GF-D8 (cell line): ENCODE measurements around the gene TRIM29.

Experiments used
- DNase-seq: peaks from one replicate; lab custom pipeline; 2025; lab: John Stamatoyannopoulos, UW

Gene TRIM29

DNA sequence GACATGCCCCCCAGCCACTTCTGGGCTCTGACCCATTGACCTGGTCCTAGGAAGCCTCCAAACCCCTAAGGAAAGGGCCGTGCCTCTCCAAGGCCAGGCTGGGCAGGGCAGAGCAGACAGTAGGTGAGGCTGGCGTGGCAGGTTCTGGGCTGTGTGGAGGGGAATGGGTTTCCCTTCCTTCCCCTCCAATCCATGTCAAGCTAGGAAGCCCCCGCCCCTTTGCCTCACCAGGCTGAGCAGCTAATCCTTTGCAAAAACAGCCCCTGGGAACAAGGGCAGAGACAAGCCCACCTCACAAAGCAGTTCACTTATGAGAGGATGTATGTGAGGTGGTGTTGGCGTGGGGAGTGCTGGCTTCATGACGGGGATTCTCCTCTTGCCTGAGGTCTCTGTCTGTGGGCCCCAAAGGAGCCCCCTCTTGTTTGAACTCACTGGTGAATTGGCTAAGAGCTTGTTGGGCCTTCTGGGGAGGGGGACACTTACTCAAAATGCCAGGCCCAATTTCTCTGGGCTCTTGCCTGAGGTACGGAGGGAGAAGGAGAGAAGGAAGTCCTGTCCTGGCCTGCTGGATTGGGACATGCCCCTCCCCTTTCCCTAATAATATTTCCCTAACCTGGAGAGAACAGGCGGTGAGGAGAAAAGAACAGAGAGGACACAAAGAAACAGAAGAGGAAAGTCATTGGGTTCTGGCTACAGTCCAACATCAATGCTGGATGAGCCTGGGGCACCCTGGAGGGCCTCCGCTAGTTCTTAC is 1.6 kb upstream of the TRIM29 start:
- DNase-seq: no peak

DNA sequence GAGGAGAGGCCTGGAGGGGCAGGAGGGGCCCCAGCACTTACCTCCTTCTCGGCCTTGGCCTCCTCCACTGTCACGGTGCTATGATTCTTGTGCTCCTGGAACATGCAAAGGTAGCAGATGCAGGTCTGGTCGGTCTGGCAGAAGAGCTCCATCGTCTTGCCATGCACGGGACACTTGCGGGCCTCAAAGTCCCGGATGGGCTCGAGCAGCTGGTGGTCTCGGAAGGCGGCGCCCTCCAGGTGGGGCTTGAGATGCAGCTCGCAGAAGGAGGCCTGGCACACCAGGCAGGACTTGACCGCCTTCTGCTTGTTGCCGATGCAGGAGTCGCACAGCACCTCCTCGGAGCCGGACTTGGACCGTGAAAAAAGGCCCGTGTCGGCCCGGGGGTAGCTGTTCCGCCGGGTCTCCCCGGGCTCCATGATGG is 714 bp downstream of the TRIM29 start:
- DNase-seq: no peak

DNA sequence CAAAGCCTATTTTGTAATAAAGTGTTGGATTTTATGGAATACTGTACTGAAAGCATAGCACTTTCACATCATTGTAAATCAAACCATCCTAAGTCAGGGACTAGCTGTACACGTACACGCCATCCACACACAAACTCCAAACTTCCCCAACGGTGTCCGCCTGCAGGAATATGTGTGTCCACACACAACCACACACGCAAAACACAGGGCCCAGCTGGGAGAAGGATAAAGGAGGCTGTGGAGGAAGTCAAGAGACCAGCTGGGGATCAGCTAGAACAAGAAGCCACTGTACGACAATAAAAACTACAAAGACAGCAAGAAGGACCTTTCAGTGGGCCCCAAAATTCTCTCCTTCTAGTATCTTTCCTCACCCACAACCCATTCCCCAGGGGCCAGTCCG is 1.6 kb downstream of the TRIM29 start:
- no peak for DNase-seq

DNA sequence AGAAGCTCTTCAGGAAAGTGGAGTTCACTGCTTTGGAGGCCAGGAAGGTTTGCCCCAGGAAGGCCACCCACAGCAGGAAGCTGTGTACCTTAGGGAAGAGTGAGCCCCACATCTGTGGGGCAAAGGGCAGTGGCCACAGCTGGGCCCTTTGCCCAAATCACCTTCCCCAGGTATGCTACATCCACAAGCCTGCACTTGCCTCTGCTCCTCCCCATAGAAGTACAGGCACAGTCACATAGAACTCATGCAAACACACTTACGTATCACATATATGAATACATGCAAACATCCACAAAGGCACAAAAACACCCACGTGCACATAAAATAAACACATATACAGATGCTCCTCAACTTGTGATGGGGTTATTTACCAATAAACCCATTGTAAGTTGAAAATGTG is 2.1 kb downstream of the TRIM29 start:
- no peak for DNase-seq

DNA sequence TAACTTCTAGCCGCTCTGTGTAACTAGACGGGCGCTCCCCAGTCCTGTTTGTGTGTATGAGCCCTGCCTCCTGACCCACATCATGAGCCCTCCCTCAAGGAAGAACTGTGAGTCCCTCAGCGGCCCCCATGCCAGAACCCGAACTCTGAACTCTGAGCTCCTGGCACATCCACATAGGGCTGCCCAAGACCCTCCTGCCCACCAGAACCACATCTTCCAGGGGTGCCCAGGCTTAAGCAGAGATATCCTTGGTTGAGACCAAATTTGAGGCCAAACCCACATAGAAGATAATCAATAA is 3.0 kb downstream of the TRIM29 start:
- DNase-seq: no peak

DNA sequence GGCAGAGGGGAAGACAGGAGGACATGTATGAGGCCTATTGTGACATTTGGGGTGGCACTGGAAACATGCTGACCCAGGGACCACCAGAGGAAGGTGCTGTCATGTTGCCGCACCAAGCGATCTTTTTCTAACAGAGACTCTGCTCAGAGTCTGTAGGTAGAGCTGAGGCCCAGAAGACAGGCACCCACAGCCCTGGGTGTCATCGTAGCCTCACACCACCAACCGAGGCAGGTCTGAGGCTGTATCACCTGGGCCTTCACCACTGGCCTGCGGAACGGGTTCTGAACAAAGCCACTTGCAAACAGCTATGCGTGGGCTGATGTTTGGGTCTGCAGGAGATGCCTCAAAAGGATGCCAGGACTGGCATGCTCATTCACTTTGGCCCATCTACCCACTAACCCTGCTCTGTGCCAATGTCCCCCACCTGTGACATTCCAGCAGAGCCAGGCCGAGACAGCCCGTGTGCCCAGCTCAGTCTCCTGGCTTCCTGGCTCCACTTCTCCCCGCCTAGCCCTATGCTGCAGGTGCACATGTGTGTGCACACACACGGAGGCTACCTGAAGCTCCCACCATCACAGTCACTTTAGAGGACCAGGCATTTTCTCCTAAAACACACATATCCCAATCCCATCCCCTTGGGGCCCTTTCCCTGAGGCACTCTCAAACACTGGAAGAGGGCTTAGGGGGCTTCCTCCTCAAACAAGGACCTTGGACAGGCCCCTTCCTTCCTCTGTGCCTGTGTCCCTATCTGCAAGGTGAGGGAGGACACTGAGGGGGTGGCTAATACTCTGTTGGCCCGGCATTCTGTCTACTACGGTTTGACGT is 3.6 kb downstream of the TRIM29 start:
- DNase-seq: no peak

DNA sequence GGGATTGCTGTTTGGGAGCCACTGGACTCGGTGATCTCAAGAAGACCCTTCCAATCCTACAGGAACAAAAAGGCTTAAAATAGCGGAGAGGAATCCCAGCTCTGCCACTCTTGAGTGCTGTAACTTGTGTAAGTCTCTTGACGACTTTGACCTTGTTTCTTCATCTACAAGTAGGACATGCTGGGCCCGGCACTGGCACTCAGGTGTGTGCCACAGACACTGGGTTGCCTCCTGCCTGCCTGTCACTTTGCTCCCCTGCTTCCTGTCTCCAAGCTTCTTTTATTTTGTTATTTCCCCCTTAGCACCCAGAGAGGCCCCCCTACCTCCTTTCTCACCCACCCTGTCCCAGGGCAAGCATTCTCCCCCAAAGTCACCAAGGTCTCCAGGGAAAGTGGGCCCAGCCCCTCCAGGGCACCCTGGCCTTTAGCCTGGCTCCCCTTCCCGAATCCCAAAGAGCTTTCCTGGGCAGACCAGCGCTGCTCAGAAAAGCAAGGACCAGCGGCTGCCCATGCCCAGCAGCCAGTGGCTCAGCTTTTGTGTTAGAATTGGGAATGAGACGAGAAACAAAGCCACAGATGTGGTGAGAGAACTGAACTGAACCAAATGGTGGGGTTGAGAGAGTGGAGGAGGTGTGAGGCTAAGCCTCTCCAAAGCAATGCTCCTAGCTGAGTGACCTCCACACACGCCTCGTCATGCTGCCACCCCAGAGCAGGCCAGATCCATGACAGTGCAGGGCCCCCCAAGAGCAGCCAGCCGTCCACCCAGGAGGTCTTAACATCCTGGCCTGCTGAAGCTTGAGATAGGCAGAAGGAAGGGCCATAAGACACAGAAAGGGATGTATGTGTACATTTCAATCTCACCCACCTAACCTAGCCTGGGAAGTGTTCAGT is 4.5 kb downstream of the TRIM29 start:
- DNase-seq: no peak

DNA sequence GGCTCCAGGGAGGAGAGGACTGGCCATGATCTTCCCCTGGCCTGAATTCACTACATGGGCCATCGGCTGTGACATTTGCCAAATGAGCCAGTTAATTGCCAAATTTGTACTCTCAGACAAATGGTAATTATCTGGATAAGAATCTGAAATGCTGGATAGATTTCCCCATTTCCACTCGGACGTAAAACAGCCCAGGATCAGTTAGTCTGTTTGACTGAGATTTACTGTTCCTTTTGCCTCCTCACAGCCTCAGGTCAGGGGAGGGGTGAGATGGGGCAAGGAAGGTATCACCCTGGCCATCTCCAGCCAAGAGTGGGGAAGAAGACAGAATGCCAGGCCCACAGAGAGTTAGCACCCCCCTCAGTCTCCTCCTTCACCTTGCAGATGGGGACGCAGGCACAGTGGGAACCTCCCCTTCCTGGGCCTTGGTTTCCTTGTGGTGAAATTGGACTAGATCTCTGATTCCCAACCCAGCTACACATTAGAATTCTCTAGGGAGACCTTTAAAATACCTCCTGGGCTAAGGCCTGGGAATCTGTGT is 5.2 kb downstream of the TRIM29 start:
- DNase-seq: no peak

DNA sequence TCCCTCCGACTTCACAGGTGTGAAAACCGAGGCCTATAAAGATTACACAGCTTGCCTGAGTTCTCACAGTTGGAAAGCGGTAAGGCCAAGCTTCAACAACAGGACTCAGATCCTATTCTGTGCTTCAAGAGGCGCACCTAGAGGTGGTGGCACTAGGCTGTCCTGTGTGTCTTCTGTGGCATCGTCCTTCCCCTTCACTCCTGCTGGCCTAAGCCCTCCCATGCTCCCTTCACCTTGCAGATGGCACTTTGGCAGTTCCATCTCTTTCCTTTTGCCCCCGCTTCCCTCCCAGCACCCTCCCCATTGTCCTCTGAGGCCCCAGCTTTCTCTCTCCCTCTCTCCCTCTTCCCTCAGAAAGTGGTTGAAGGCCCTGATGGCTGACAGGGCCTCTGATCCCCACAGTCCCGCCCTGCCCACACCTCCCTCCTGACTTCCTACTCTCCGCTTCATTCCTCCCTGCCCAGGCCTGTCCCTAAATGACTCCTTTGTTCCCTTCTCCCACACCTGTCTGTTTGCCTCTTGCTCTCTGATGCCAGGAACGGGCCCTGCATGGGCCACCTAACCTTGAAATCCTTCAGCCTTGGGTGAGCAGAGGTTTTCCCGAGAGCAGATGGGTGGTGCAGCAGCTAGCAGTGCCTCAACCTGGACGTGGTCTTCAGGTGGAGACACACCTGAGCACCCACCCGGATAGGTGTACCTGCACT is 5.8 kb downstream of the TRIM29 start:
- no peak for DNase-seq

DNA sequence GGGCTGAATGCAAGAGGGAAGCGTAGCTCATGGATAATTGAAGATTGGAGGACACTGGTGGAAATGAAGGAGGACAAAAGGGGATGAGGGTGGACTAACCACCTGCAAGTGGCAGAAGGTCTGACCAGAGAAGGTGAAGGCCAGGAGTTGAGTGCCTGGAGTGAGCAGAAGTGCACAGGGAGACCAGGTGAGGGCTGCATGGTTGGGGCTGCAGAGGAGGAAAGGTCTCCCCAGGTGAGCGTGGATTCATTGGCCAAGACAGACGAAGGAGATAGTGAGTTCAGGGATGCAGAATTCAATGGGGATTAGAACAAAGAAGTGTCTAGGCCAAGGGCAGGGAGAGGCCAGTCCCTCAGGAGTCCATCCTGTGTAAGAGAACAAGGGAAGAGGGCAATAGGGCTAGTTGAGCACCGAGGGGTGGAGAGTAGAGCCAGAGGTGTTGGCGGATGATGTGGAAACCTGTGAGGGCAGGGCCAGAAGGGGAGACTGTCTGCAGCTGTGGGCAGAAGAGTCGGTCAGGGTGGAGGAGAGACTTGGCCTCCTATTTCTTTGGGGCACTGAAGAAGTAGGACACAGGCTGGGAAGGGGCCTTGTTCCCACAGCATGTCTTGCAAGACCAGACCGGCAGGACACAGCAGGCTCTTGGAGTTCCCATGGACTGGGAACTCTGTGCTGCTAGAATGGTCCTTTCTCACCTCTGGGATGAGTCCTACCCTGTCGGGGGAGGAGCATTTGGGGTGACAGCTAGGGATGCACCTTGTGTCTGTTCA is 6.7 kb downstream of the TRIM29 start:
- no peak for DNase-seq

DNA sequence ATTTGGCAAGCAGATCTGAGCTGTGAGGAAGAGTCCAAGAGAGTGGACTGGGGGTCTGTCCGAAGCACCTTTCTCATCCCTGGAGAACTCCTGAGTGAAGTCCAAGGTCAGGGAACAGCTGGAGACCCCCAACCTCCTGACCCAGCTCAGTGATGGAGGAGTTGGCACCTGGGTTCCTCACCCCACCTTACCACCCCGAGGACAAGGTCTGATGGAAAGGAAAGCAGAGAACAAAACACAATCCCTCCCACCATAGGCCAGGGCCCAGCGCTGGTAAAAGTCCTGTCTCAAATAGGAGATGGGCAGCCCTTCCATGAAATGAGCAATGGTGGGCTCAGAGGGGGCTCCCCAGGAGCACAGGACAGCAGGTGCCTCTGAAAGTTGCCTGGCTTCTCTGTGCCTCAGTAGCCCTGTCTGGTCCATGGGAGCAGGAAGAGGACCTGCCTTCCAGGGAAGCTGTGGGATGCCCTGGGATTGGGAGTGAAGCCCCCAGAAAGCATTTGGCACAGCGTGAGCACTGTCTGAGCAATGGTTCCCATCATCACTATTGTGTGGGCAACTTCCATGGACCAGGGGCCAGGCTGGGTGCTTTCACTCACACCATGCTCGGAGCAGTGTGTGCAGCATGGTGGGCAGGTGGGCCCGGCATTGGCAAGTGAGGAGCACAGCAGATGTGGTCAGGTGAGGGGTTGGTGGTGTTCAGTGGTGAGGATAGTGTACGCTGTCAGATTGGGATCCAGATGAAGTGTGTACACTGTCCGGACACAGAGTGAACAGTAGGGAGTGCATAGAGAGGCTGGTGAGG is 7.5 kb downstream of the TRIM29 start:
- DNase-seq: no peak

DNA sequence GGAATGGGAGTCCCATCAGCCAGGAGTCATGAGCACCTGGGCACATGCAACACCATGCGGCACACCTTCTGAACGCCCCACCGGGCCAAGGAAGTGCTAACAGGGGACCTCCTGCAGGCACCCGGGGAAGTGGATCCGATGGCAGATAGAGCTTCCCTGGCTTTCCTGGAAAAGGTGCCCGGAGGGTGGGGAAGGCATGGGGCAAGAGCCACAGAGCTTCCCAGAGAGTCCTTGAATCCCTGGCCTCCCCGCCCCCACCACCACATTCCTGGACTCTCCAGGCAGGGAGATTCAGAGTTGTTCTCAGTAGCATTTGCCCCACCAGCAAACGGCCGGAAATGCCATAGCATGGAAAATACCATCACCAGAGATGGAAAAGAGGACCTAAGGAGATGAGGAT is 8.3 kb downstream of the TRIM29 start:
- DNase-seq: no peak

DNA sequence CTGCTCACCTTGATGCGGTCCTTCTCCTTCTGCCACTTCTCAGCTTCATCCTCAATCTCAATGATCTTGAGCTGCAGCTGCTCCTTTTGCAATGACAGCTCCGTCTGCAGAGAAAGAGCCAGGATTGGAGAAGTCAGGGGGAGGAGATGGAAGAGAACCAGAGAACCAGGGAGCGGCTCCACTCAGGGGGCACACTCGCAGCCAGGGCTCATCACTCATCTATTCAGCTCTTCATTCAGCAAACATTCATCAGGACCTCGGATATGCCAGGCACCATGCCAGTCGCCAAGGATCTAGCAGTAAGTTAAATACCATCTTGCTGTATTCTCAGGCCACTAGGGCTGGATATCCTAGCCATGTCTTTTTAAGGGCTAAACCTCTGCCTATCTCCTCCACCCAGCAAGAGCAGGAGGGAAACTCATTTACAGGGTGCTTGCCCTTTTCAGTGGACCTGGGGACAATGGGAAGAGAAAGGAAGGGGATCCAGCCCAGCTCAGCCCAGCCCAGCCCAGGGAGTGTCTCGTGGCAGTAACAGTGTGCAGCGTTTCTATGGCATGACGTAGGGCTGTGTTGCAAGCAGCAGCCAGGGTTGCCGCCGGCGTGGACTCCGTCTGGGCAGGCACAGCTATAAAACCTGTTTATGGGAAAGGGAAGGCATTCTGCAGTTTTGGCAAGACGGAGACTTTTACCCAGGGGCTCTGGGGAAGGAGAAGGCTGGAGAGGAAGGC is 9.4 kb downstream of the TRIM29 start:
- no peak for DNase-seq

DNA sequence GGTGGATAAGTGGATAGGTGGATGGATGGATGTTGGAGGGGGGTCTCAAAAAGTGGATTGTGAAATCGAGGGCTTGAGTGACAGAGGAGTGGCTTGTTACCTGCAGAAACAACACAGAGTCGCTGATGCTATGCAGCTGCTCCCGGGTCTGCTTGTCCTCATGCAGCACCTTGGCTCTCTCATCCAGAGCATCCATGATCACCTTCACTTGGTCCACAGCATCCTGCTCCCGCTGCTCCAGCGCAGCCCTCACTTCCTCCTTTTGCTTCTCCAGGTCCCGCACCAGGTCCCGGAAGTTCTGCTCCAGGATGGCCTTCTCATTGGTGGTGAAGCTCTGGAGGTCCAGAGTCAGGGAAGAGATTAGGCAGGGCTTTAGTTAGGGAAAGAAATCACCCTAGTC is 10.7 kb downstream of the TRIM29 start:
- DNase-seq: no peak

DNA sequence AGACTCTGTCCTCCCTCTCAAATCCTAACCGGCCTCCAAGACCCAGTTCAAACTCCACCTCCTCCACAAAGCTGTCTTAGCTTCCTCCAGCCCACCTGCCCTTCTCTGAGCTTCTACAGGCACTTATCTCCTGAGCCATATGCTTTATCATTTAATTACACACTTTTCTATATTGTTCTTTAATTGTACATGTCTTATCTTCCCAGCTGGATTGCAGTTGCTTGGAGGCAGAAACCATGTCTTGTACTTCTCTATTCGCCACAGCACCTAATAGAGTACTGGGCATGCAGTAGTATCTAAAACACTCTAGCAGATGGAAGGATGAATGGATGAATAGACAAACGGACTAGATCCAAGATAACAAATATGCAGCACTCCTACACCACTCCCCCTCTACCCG is 11.3 kb downstream of the TRIM29 start:
- DNase-seq: no peak

DNA sequence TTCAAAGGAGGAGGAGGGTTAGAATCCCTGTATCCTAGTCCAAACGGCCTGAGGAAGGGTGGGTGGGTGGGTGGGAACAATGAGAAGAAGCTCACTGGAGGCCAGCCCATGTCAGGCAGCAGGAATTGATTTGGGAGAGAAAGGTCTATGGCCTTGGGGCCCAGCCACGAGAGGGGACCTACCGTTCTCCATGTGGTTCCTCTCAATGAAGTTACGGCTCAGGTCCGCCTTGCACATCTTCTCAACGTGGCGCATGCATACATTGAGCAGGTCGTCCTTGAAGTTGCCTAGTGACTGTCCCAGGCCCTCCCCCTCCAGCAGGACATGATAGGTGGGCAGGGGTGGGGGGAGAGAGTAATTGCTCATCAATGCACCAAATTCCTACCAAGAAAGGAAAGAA is 12.4 kb downstream of the TRIM29 start:
- DNase-seq: no peak

DNA sequence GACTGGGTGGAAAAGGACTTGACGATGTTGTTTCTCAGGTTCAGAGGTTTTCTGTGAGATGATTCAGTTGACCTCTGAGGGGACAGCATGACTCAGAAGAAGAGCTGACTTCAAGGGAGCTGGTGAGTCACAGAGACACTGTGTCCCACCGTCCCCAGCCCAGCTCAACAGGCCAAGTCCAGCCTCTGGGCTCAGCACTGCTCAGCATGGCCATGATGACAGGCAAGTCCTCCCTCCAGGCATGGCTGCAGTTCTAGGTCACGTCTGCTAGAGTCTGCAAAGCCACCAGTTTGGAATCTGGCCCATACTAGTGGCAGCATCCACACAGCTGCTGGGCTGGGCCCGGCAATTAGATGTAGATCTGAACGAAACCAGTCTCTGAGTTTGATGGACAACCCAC is 12.9 kb downstream of the TRIM29 start:
- DNase-seq: no peak

DNA sequence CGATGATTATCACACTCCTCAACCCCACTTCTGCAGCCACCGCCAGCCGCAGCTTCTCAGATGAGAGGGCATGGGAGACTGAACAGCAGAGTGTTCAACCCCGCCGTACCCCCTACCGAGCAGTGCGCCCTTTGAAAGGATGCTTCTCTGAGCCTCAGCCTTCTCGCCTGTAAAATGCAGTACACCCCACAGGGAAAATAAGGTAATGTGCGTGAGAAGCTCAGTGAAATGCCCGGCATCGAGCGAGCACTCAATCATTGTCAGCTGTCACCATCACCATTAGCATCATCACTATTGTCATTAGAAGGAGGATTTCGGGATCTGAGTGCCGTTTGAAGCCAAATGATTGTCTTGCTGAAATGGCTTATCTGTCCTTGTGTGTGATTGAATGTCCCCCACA is 13.6 kb downstream of the TRIM29 start:
- no peak for DNase-seq

DNA sequence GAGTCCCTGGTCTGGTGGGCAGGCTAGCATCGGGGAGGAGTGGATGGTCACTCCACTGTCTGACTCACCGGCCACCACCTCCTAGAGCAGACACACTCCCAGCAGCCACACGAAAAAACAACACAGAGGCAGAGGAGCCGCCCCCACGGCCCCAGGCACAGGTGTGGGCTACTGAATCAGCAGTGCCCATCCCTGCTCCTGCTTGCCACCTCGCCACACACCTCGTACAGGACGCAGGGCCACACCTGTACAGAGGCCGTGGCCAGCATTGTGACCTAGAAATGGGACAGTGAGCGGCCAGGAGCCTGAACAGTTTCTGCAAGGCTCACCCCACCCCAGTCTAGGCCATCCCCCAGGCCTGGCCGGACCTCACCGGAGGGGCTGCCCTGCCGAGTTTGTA is 14.0 kb downstream of the TRIM29 start:
- DNase-seq: no peak
